GM18505 (cell line): ENCODE results near the gene SEZ6L2.

Experiments
- ATAC-seq: cut with Tn5 transposase; IDR thresholded peaks from one replicate; pipeline ENCODE4 v1.9.1; 2021; ENCODE audit not compliant: unreplicated experiment
- POLR2A ChIP-seq: IDR thresholded peaks from 4 replicates; pipeline ENCODE4 v1.6.1; 2011; ENCODE audit warnings: borderline replicate concordance; ENCODE audit not compliant: insufficient read depth, insufficient read length; ENCODE audit errors: extremely low read depth

SEZ6L2 gene

GRCh38 chr16:29825145-29826044, 74.0 kb downstream of the SEZ6L2 start:
- ATAC-seq, result no peak
- TF ChIP-seq POLR2A, result no peak

DNA sequence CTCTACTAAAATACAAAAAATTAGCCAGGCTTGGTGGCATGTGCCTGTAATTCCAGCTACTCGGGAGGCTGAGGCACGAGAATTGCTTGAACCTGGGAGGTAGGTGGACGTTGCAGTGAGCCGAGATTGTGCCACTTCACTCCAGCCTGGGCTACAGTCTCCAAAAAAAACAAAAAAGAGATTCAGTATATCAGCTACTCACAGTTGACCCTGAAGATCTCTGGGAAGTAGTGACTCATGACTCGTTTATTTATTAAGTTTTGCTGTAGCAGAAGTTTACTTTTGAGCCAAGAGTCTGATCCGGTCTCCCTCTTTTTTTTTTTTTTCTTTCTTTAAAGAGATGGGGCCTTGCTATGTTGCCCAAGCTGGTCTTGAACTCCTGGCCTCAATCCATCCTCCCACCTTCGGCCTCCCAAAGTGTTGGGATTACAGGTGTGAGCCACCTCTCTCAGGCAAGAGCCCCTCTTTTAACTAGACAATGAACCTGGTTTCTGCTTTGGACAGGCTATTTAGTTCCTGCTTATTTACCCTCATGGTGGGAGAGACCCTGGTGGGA, 74.7 kb downstream of the SEZ6L2 start:
- no peak for TF ChIP-seq POLR2A
- no peak for ATAC-seq

GRCh38 chr16:29821643-29822115, 77.7 kb downstream of the SEZ6L2 start:
- no peak for TF ChIP-seq POLR2A
- no peak for ATAC-seq
